ENCODE results near the gene ABLIM1. TPM values are rescaled to one million over a fixed set of nuclear protein-coding genes. Genes with fewer than 3 reads are reported as not detected.

Gene ABLIM1
- total and polyA plus RNA-seq, 10 donors, result 11.0 to 59.4 (median 38.7) TPM

- TF ChIP-seq, protein P1, sequence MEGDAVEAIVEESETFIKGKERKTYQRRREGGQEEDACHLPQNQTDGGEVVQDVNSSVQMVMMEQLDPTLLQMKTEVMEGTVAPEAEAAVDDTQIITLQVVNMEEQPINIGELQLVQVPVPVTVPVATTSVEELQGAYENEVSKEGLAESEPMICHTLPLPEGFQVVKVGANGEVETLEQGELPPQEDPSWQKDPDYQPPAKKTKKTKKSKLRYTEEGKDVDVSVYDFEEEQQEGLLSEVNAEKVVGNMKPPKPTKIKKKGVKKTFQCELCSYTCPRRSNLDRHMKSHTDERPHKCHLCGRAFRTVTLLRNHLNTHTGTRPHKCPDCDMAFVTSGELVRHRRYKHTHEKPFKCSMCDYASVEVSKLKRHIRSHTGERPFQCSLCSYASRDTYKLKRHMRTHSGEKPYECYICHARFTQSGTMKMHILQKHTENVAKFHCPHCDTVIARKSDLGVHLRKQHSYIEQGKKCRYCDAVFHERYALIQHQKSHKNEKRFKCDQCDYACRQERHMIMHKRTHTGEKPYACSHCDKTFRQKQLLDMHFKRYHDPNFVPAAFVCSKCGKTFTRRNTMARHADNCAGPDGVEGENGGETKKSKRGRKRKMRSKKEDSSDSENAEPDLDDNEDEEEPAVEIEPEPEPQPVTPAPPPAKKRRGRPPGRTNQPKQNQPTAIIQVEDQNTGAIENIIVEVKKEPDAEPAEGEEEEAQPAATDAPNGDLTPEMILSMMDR (IDR thresholded peaks at IDR 0.05 in 8 of 11, conservative IDR thresholded peaks at IDR 0.05 in 3 of 11), result no peak
- TF ChIP-seq POLR2AphosphoS5 (IDR thresholded peaks at IDR 0.05), result peak in 1 of 3 donors; percentile 26
- H3K9me3 ChIP-seq, result no peaks in the 10 kb centered on the region
- 54 to 60% (median 59%) methylated on average over 6 of the region's 6 CpGs for WGBS, 5 donors
- no peak overlapping the region for H3K4me3 ChIP-seq
- peaks cover 0 to 5% (median 0%) of the 10 kb centered on the region in 6 donors for H3K36me3 ChIP-seq
- peak overlapping the region in 4 of 8 donors; percentile 87 to 95 (median 90) for H3K27ac ChIP-seq
- DNase-seq, result no peak
- H3K27me3 ChIP-seq (replicated peaks in 1 of 7), result peaks cover 0 to 62% (median 0%) of the 10 kb centered on the region in 7 donors
- intact Hi-C loops (cut with DNase I; ENCODE audit: low total_unique reads), result no loop called here
- H3K4me1 ChIP-seq, result peaks cover 10 to 100% (median 68%) of the 10 kb centered on the region in 6 donors
Measured at GRCh38 chr10:114395366-114396022, 262.6 kb downstream of the ABLIM1 start.

DNA sequence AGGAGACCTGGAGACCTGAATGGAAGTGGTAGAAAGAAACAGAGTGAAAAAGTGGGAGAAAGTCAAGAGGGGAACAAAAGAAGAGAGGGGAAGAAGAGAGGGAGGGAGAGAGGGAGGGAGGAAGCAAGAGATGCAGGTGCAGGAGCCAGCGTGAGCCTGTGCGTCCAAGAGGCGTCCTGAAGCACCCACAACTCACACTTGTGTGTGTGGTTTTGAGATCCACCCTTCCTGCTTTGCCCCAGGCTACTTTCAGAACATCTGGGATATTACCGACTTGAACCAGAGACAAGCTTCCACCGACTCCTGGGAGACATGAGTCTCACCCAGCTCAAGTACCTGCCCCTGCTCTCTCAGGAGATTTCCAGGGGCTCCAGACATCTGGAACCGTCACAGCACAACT is 263.5 kb downstream of the ABLIM1 start:
- H3K36me3 ChIP-seq, result peaks cover 0 to 5% (median 0%) of the 10 kb centered on the region in 6 donors
- no peaks in the 10 kb centered on the region for H3K9me3 ChIP-seq
- WGBS, 5 donors, result 32 to 44% (median 43%) methylated on average over 6 of the region's 6 CpGs
- no peak overlapping the region for H3K4me3 ChIP-seq
- H3K27me3 ChIP-seq (replicated peaks in 1 of 7), result peaks cover 0 to 53% (median 0%) of the 10 kb centered on the region in 7 donors
- intact Hi-C loops (cut with DNase I; ENCODE audit: low total_unique reads), result no loop called here
- H3K27ac ChIP-seq, result peak overlapping the region in 6 of 8 donors; percentile 11 to 70 (median 59)
- peaks cover 15 to 99% (median 68%) of the 10 kb centered on the region in 6 donors for H3K4me1 ChIP-seq
- TF ChIP-seq, protein P1 (IDR thresholded peaks at IDR 0.05 in 8 of 11, conservative IDR thresholded peaks at IDR 0.05 in 3 of 11), result no peak
- TF ChIP-seq POLR2A (IDR thresholded peaks at IDR 0.05) (no peak), POLR2AphosphoS5 (IDR thresholded peaks at IDR 0.05) (no peak)
- DNase-seq, result no peak

GRCh38 chr10:114393886-114394285 is 264.2 kb downstream of the ABLIM1 start:
- Histone ChIP-seq H3K9me3 (no peaks in the 10 kb centered on the region), H3K27ac (peak overlapping the region in 6 of 8 donors; percentile 16 to 70 (median 59)), H3K36me3 (peaks cover 0 to 5% (median 0%) of the 10 kb centered on the region in 6 donors), H3K27me3 (replicated peaks in 1 of 7) (peaks cover 0 to 47% (median 0%) of the 10 kb centered on the region in 7 donors), H3K4me3 (no peak overlapping the region), H3K4me1 (peaks cover 22 to 99% (median 67%) of the 10 kb centered on the region in 6 donors)
- intact Hi-C loops (cut with DNase I; ENCODE audit: low total_unique reads), result no loop called here
- TF ChIP-seq POLR2AphosphoS5 (IDR thresholded peaks at IDR 0.05) (no peak), POLR2A (IDR thresholded peaks at IDR 0.05) (no peak)
- TF ChIP-seq, protein P1 (IDR thresholded peaks at IDR 0.05 in 8 of 11, conservative IDR thresholded peaks at IDR 0.05 in 3 of 11), result no peak
- DNase-seq, result no peak
- WGBS, 5 donors, result 89 to 97% (median 94%) methylated on average over 7 of the region's 7 CpGs

GRCh38 chr10:114393482-114393881 is 264.6 kb downstream of the ABLIM1 start:
- DNase-seq, result no peak
- peaks cover 0 to 43% (median 0%) of the 10 kb centered on the region in 7 donors for H3K27me3 ChIP-seq (replicated peaks in 1 of 7)
- no peaks in the 10 kb centered on the region for H3K9me3 ChIP-seq
- H3K27ac ChIP-seq, result peak overlapping the region in 6 of 8 donors; percentile 16 to 70 (median 59)
- TF ChIP-seq, protein P1 (IDR thresholded peaks at IDR 0.05 in 8 of 11, conservative IDR thresholded peaks at IDR 0.05 in 3 of 11), result no peak
- no peak for TF ChIP-seq POLR2A (IDR thresholded peaks at IDR 0.05)
- no peak for TF ChIP-seq POLR2AphosphoS5 (IDR thresholded peaks at IDR 0.05)
- WGBS, 5 donors, result 69 to 82% (median 79%) methylated on average over 11 of the region's 11 CpGs
- intact Hi-C loops (cut with DNase I; ENCODE audit: low total_unique reads), result no loop called here
- peaks cover 26 to 99% (median 65%) of the 10 kb centered on the region in 6 donors for H3K4me1 ChIP-seq
- no peak overlapping the region for H3K4me3 ChIP-seq
- H3K36me3 ChIP-seq, result peaks cover 0 to 5% (median 0%) of the 10 kb centered on the region in 6 donors
